Stimulated activated CD8-positive, alpha-beta memory T cell treated with anti-CD3 and anti-CD28 coated beads, Interleukin-7, amount 100 ng/mL, for 4 hours (primary cell): Measurements from ENCODE around the gene HOXB4.

Experiments used
- DNase-seq, 2 donors: peaks; one replicate each; pipeline ENCODE4 v3.0.0-alpha.2; 2020; ENCODE audit warnings: low read depth in 2 of 2

Gene HOXB4

DNA sequence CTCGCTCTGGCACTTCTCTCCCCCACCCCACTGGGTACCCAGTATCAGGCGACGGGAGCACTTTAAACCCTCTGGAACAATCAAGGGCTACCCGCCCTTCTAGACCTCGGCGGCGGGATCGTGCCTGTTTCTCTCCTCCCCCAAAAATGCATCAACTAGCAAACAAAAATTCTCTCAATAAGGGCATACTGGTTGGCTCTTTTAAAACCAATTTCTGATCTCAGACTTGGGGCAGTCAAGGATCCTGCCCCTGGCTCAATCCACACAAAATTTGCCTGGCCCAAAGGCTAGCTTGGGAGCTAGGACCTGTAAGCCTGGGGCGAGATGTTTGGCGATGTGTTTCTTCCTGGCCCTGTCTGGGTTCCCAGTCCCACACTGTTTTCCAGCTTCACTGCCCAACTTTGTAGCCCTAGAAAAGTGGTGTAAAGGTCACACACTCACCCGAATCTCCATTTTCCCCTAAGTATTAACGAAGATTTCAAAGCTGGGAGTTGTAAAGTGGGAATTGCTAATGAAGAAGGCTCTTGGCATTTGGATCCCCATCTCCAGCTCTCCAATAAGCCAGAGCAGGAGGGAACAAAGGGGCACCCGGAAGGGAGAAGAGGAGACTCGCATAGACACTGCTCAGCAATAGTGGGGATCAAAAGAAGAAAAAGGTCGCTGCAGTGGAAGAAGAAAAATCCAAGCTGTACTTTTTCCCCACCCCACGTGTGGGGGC is 18.9 kb downstream of the HOXB4 start:
- no peak for DNase-seq

GRCh38 chr17:48558831-48559121 is 19.4 kb downstream of the HOXB4 start:
- DNase-seq, result no peak

- no peak for DNase-seq
Observed at GRCh38 chr17:48558057-48558830, 19.9 kb downstream of the HOXB4 start.

GRCh38 chr17:48556576-48557401 is 21.4 kb downstream of the HOXB4 start:
- DNase-seq, result no peak

DNA sequence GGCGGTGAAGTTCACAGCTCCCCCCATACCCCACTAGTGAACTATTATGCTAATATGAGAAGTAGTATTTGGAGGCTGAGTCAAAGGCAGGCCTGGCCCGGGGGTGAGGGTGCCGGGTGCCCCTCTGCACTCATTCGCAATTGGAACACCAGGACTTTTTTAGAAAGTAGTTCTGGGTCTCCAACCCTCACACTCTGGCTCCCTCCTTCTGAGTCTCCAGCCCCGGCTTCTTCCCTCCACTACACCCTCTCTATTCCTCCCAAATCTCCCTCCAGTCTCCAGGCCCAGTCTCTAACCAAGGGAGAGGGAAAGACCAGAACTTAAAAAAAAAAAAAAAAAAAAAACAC is 21.9 kb downstream of the HOXB4 start:
- no peak for DNase-seq

DNA sequence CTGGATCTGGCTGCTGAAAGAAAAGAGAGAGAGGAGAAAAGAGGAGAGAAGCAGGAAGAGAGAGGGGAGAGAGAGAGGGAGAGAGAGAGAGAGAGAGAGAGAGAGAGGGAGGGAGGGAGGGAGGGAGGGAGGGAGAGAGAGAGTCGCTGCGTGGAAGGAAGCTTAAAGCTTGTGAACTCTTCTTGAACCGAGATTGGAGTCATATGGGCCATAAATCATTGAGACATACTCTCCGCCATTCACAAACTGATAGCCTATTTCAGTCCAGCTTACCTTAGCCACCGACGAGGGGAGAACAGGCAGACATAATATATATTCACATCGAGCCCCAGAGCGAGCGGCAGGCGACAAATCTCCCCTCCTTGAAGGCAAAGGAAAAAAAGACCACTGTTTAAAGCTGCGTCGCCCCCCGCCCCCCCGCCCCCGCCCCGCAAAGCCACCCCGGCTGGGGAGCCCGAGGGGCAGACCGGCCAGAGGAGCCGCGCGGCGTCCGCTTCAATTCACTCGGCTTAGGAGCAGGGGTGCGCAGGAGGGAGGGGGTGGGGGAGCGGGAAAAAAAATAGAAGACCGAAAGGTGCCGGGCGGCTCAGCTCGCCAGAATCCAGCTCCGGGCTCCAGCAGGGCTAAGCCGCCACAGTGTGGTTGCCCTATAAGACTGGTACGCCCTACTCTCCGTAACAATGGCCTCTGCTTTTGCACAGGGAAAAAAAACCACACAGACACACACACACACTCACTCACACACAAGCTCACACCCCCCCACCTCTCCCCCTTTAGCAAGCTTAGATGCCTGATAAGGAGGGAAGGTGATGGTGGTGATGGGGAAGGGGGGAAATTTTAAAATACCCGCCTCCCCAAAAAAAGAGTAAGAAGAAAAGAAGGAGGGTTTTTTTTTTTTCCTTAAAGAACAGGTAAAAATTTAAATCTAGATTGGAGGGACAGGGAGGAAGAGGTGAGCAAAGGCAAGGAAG is 22.6 kb downstream of the HOXB4 start:
- no peak for DNase-seq

DNA sequence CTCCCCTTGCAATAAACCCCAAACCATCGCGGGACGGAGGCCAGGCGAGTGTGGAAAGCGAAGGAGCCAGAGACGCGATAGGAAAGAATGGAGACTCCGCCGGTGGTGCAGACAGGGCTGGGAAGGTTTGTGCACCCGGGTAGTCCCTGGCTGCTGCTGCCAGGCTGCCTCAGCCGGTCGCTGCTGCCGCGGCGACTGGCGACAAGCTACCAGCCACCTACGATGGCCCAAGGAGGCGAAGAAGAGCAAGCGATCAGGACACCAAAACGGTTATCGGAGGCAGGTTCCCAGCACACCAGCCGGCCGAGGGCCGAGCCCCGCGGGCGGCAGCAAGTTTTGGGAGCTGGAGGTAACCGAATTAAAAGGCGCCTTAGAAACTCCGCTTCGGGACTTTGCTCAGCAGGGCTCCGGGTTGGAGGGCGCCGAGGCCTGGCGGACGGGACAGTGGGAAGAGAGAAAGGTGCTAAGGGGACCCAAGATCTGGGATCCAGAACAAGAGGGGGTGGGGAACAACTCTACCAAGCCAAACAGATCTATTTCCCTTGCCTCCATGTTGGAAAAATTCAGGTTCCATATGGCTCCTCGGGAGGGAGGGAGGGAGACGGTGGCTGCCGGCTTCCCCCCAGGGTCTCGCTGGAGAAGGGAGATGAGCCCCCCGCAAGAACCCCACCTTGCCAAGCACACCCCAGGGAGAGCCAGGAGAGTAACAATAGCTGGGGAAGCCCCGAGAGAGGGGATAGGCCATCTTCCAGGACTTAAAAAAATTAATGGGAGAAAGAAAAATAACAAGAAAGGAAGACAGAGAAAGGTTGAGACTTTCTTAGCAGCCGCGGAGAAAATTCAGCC is 23.5 kb downstream of the HOXB4 start:
- DNase-seq, result no peak

GRCh38 chr17:48553826-48554225 is 24.3 kb downstream of the HOXB4 start:
- DNase-seq, result no peak

DNA sequence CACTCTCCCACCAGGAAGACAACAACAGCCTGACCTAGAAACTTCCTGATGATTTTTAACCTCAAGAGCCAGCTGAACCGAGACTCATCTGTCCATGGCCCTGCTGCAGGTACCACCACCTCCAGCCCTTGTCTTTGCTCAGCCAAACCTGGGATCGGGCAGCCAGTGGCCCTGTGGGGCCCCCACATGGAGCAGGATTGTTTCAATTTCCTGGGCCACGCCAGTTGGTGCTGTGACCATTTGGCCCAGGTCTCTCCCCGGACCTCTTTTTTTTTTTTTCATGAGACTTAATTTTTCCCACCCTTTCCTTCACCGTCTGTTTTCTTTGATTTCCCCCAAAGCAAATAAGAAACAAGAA is 25.0 kb downstream of the HOXB4 start:
- no peak for DNase-seq

GRCh38 chr17:48552466-48553189 is 25.5 kb downstream of the HOXB4 start:
- no peak for DNase-seq

DNA sequence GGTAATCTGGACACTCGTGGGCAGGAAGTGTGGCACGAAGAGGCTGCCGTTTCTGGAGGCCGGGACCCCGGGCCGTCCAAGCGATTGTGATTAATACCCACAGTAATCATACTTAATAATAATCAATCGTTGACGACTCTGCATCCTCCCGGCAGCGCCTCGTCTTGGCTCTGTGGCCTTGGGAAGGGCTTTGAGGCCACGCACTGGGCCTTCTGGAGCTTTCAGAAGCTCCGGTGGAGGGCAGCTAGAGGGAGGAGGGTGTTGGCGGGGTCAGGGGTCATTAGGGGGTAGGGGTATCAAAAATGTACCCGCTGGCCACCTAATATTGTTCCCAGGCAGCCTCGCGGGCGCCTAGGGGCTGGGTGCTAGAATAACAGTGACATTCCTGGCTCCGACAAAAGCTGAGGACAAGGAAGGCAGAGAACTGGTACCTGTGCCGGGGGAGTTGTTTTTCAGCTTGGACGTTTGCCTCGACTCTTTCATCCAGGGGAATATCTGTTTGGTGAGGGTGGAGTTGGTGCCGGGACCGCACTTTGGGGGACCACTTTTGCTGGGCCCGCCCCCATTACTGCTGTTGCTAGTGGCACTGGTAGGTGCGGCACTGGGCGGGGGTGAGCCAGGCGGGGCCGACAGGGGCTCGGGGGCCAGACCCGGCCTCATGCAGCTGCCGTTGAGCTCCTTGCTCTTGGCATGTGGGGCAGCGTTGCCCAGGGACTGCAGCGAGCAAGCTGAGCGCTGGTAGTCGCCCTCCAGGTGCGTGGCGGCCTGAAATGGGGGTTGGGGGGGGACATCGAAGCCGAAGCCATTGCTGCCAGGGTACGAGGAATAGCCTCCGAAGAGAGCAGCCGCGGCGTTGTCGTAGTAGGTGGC is 26.3 kb downstream of the HOXB4 start:
- DNase-seq, result no peak

GRCh38 chr17:48551214-48551555 is 27.0 kb downstream of the HOXB4 start:
- no peak for DNase-seq

DNA sequence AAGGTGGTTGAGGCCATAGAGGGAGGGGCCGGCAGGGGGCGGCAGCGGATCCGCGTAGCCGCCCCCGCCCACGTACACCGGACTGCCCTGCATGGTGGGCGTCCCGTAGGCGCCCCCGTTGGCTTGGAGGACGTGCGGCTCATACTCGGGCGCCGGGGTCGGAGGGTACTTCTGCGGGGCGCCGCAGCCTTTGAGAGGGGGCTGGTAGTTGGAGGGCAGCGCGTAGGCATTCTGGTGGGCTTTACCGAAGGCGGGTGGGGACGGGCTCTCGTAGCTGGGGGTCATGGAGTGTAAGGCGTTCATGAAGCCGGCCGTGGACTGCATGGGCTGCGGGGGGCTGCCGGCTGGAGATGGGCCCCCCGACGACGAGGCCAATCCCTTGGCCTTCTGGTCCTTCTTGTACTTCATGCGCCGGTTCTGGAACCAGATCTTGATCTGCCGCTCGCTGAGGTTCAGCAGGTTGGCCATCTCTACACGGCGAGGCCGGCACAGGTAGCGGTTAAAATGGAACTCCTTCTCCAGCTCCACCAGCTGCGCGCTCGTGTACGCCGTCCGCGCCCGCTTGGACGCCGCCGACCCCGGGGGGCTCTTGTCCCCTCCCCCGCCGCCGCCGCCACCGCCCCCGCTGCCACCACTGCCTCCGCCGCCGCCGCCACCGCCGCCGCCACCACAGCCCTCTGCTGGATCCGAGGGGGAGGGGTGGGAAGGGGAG is 27.5 kb downstream of the HOXB4 start:
- no peak for DNase-seq

DNA sequence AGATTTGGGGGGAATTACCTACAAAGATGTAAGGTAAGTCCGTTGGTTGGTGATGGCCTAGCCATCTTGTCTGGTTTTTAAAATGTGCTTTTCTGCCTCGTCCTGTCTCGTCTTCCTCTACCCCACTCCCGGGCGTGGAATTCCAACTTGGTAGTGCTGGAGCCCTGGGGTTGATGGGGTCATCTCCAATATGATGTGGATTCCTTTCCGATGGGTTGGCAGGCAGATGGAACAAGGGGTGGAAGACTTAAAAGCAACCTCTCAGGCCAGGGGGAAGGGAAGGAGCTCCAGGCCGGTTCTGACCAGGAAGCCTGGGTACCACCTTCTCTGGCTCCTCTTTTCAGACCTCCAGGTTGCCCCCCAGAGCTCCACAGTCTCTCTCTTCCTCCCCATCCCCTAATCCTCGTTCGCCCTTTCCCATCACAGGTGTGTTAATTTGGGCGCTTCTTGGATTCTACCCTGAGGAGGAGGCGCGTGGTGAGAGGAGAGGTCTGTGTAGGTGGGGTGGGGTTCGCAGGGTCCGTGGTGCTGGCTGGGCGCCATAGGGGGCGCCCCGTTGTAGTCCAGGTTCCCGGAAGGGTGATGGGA is 28.1 kb downstream of the HOXB4 start:
- no peak for DNase-seq

DNA sequence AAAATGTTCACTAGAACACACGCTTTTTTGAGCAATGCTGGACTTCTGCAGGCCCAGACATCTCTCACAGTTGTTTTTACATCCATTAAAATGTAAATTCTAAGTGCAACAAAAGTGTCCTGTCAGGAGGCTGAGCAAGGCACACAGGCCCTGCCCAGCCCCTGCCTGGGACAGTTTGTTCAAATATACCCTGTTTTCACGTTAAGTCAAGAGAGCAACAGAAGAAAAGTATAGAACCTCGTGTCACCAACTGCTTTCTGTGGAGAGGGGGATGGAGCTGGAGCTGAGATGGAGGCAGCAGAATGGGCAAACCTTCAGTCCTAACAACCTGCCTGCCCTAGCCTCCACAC is 28.9 kb downstream of the HOXB4 start:
- DNase-seq, result no peak

GRCh38 chr17:48548523-48549280 is 29.4 kb downstream of the HOXB4 start:
- no peak for DNase-seq

DNA sequence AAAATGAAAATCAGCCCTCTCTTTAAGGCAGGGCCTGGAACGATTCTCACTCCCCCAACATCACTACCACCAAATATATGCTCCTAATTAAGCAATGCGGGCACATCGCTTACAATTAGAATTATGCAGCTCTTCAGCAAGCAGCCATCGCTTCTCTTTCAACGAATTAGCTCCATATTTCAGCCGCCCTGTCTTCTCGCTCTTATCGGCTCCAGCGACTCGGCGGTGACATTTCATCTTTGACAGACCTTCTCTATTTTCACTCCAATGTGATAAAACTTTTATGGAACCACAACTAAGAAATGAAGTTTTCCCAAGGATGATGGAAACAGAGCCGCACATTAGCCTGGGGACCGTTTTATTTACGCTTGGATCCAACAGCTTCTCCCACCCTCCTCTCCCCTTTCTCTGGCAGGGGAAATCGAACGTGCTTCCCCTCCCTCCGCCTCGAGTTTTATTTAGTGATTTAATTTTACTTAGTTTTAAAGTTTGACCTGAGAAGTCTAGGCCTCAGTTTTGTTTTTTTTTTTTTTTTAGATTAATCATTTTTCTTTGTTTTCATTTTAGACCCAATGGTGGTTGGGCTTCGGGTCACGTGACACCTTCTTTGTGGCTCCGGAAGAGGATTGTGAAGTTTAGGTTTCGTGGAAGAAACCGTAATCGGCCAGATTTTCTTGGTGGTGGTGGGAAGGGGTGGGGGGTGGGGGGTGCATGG is 30.2 kb downstream of the HOXB4 start:
- DNase-seq, result no peak
